ENCODE results near the gene C19orf47.

DNA sequence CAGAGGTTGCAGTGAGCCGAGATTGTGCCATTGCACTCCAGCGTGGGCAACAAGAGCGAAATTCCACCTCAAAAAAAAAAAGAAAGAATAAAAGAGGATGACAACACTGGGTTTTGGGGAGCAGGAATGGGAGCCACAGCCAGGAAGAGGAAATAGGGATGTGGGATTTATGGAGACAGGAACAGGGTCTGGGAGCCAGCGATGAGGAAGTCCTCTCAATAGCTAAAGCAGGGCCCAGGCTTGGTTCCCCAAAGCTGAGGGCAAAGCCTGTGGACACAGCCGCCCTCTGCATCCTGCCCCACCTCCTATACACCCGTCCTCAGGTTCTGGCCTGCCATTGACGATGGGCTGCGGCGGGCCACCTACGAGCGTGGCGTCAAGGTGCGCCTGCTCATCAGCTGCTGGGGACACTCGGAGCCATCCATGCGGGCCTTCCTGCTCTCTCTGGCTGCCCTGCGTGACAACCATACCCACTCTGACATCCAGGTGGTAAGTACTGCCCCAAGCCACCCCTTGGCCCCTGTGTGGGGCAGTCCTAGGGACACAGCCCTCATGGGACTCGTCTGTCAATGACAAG is 28.2 kb upstream of the C19orf47 start:
- TF ChIP-seq, protein P1, sequence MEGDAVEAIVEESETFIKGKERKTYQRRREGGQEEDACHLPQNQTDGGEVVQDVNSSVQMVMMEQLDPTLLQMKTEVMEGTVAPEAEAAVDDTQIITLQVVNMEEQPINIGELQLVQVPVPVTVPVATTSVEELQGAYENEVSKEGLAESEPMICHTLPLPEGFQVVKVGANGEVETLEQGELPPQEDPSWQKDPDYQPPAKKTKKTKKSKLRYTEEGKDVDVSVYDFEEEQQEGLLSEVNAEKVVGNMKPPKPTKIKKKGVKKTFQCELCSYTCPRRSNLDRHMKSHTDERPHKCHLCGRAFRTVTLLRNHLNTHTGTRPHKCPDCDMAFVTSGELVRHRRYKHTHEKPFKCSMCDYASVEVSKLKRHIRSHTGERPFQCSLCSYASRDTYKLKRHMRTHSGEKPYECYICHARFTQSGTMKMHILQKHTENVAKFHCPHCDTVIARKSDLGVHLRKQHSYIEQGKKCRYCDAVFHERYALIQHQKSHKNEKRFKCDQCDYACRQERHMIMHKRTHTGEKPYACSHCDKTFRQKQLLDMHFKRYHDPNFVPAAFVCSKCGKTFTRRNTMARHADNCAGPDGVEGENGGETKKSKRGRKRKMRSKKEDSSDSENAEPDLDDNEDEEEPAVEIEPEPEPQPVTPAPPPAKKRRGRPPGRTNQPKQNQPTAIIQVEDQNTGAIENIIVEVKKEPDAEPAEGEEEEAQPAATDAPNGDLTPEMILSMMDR (conservative IDR thresholded peaks at IDR 0.05; ENCODE audit: low read length): no peak
- no peak for TF ChIP-seq EZH2phosphoT487 (IDR thresholded peaks at IDR 0.05; ENCODE audit: borderline replicate concordance)

All from Loucy (cell line).